ENCODE data around the gene CTNNA3.

Gene CTNNA3

DNA sequence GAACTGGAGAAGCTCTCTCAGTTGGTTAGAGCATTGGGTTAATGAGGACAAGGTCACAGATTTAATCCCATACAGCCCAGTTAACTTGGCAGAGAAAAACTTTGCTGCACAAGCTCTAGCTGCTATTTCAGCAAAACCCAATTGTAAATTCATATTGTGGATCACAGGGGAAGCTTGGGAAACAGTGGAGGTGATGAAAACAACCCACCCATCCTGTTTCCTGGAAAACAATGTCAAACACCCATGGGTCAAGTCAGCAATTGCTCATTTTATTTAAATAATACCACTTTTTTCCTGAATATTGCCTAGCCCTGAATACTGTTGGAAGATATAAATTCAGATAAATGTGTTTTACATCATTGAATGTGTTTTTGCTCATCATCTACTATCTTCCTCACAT, 1670.8 kb downstream of the CTNNA3 start:
- Histone ChIP-seq H3K4me1 (no peaks in the 10 kb centered on the region), H3K9ac (no peak overlapping the region), H3K79me2 (no peaks in the 10 kb centered on the region), H2AFZ (no peak overlapping the region), H3K4me2 (ENCODE audit: low read length) (no peak overlapping the region), H3K27ac (no peak overlapping the region), H3K4me3 (ENCODE audit: low read depth, low read length) (no peak overlapping the region), H3K36me3 (ENCODE audit: control insufficient read depth, insufficient read depth, low read length) (no peaks in the 10 kb centered on the region), H3K9me3 (ENCODE audit: control insufficient read depth, low read length) (no peaks in the 10 kb centered on the region), H3K27me3 (ENCODE audit: control insufficient read depth, insufficient read depth, low read length) (no peaks in the 10 kb centered on the region)
- TF ChIP-seq, protein P1, sequence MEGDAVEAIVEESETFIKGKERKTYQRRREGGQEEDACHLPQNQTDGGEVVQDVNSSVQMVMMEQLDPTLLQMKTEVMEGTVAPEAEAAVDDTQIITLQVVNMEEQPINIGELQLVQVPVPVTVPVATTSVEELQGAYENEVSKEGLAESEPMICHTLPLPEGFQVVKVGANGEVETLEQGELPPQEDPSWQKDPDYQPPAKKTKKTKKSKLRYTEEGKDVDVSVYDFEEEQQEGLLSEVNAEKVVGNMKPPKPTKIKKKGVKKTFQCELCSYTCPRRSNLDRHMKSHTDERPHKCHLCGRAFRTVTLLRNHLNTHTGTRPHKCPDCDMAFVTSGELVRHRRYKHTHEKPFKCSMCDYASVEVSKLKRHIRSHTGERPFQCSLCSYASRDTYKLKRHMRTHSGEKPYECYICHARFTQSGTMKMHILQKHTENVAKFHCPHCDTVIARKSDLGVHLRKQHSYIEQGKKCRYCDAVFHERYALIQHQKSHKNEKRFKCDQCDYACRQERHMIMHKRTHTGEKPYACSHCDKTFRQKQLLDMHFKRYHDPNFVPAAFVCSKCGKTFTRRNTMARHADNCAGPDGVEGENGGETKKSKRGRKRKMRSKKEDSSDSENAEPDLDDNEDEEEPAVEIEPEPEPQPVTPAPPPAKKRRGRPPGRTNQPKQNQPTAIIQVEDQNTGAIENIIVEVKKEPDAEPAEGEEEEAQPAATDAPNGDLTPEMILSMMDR (IDR thresholded peaks at IDR 0.05) = no peak

DNA sequence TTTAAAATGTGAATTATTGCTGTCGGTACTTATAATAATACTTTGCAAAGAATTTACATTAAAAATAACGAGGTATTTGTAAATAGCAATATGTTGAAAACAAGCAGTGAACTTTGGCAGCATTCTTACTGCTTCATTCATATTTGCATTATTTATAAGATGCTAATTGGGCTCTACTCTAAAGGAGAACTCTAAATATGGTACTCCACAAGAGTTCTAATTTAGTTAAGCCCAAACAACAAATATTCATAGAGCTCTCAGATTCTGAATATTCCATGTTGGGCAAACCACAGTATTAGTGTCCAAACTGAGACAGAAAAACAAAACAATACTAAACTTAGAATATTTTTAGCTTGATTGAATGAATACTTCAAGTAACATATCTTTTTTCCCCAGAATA, 1674.6 kb downstream of the CTNNA3 start:
- TF ChIP-seq, protein P1 (IDR thresholded peaks at IDR 0.05) = no peak
- H3K9me3 ChIP-seq (ENCODE audit: control insufficient read depth, low read length) = no peaks in the 10 kb centered on the region
- no peak overlapping the region for H3K4me3 ChIP-seq (ENCODE audit: low read depth, low read length)

DNA sequence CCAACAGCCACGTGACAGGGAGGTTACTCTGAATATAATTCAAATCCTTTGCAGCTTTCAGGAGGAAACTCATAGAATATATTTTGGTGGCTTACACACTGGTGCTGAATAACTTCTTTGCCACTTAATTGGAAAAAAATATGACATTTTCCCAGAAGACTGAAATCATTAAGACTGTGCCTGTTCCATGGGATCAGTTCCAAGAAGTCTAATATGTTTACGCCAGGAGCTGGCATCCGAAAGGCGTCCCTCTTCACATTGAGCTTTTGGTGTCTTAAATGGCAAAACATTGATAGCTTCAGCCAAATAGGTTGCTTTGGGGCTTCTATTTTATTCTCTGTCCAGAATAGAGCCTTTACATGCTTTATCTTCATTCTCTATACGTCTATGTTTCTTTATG, 1687.8 kb downstream of the CTNNA3 start:
- no peaks in the 10 kb centered on the region for H3K9me3 ChIP-seq (ENCODE audit: control insufficient read depth, low read length)
- no peaks in the 10 kb centered on the region for H3K79me2 ChIP-seq
- H3K4me2 ChIP-seq (ENCODE audit: low read length) = no peak overlapping the region
- no peaks in the 10 kb centered on the region for H3K27me3 ChIP-seq (ENCODE audit: control insufficient read depth, insufficient read depth, low read length)
- H3K4me1 ChIP-seq = no peaks in the 10 kb centered on the region
- no peak overlapping the region for H3K9ac ChIP-seq
- no peaks in the 10 kb centered on the region for H3K36me3 ChIP-seq (ENCODE audit: control insufficient read depth, insufficient read depth, low read length)
- H3K27ac ChIP-seq = no peak overlapping the region
- TF ChIP-seq, protein P1 (IDR thresholded peaks at IDR 0.05) = no peak
- H3K4me3 ChIP-seq (ENCODE audit: low read depth, low read length) = no peak overlapping the region
- H2AFZ ChIP-seq = no peak overlapping the region

More for the DNA sequence above, 1674.6 kb downstream of the CTNNA3 start:
- H3K27me3 ChIP-seq (ENCODE audit: control insufficient read depth, insufficient read depth, low read length) = no peaks in the 10 kb centered on the region
- no peaks in the 10 kb centered on the region for H3K36me3 ChIP-seq (ENCODE audit: control insufficient read depth, insufficient read depth, low read length)
- no peak overlapping the region for H3K4me2 ChIP-seq (ENCODE audit: low read length)
- no peaks in the 10 kb centered on the region for H3K79me2 ChIP-seq
- H3K27ac ChIP-seq = no peak overlapping the region
- no peaks in the 10 kb centered on the region for H3K4me1 ChIP-seq
- H3K9ac ChIP-seq = no peak overlapping the region
- H2AFZ ChIP-seq = no peak overlapping the region

DNA sequence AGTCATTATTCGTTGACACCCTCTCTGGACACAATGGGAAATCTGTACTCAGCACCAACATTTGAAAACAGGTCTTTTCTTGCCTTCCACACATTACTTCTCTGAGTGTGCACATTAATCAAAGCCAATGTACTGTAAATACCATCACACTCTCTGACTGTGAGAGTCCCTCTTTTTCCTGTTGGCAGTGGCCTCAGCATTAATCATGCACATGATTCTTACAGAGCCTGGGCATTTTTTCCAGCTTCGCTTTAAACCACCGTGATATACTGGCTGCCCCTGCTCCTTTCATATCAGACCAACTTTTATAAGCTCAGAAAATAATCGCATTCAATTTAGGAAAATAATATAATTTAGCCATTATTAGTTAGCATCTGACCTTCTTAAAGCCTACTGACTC, 1689.6 kb downstream of the CTNNA3 start:
- Histone ChIP-seq H2AFZ (no peak overlapping the region), H3K4me3 (ENCODE audit: low read depth, low read length) (no peak overlapping the region), H3K9me3 (ENCODE audit: control insufficient read depth, low read length) (no peaks in the 10 kb centered on the region), H3K36me3 (ENCODE audit: control insufficient read depth, insufficient read depth, low read length) (no peaks in the 10 kb centered on the region), H3K4me2 (ENCODE audit: low read length) (no peak overlapping the region), H3K4me1 (no peaks in the 10 kb centered on the region), H3K27ac (no peak overlapping the region), H3K9ac (no peak overlapping the region), H3K79me2 (no peaks in the 10 kb centered on the region), H3K27me3 (ENCODE audit: control insufficient read depth, insufficient read depth, low read length) (no peaks in the 10 kb centered on the region)
- TF ChIP-seq, protein P1 (IDR thresholded peaks at IDR 0.05) = no peak

DNA sequence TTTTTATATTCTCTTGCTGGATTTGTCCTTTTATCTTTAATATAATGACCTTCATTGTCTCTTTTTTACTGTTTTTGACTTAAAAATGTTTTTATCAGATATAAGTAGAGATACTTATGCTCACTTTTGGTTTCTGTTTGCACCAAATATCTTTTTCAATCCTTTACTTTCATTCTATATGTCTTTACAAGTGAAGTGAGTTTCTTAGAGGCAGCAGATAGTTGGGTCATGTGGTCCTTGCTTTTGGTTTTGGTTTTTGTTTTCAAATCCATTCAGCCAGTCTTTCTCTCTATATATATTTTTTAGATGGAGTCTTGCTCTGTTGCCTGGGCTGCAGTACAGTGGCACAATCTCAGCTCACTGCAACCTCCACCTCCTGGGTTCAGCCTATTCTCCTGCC, 1702.5 kb downstream of the CTNNA3 start:
- Histone ChIP-seq H3K79me2 (no peaks in the 10 kb centered on the region), H3K4me1 (no peaks in the 10 kb centered on the region), H3K9me3 (ENCODE audit: control insufficient read depth, low read length) (no peaks in the 10 kb centered on the region), H3K36me3 (ENCODE audit: control insufficient read depth, insufficient read depth, low read length) (no peaks in the 10 kb centered on the region), H3K27ac (no peak overlapping the region), H3K4me3 (ENCODE audit: low read depth, low read length) (no peak overlapping the region), H3K9ac (no peak overlapping the region), H3K4me2 (ENCODE audit: low read length) (no peak overlapping the region), H2AFZ (no peak overlapping the region), H3K27me3 (ENCODE audit: control insufficient read depth, insufficient read depth, low read length) (no peaks in the 10 kb centered on the region)
- TF ChIP-seq, protein P1 (IDR thresholded peaks at IDR 0.05) = no peak

Measured in parathyroid adenoma (tissue), 2 donors.